Measurements from ENCODE around the gene WNT3.
"Not testable (repeated sequence)": the region's sequence is repeated elsewhere in the genome, so short reads cannot be mapped to it uniquely, and the experiment has no call there.

WNT3 gene, protein sequence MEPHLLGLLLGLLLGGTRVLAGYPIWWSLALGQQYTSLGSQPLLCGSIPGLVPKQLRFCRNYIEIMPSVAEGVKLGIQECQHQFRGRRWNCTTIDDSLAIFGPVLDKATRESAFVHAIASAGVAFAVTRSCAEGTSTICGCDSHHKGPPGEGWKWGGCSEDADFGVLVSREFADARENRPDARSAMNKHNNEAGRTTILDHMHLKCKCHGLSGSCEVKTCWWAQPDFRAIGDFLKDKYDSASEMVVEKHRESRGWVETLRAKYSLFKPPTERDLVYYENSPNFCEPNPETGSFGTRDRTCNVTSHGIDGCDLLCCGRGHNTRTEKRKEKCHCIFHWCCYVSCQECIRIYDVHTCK

DNA sequence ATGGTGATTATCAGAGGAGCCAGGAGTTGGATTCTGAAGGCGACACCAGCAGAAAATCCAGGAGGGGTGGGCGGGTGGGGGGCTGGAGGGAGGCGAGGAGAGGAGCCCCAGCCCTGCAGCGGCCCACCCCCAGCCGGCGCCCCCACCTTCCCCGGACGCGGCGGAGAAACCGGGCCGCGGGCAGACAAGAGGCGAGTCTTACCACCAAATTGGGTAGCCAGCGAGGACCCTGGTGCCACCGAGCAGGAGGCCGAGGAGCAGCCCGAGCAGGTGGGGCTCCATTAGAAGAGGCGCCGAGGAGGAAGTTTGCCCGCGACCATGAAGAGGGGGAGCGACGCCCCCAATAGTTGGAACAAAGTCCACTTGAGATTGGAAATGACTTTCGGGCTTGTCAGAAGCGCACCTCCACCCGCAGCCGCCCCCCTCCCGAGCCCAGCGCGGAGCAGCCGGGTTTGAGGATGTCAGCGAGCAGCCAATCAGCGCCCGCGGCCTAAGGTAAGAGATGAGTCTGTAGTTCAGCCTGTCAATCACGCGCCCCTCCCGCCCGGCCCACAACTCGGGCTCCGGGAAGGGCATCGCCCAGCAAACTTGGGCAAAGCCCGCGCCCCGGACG lies at the start of gene WNT3:
Gene WNT3, minus strand, starts transcription at position 377 of the 613 bp plus-strand sequence. Its CDS starts 95 bp downstream, at position 282.
- DNase-seq, result peak; percentile 60

DNA sequence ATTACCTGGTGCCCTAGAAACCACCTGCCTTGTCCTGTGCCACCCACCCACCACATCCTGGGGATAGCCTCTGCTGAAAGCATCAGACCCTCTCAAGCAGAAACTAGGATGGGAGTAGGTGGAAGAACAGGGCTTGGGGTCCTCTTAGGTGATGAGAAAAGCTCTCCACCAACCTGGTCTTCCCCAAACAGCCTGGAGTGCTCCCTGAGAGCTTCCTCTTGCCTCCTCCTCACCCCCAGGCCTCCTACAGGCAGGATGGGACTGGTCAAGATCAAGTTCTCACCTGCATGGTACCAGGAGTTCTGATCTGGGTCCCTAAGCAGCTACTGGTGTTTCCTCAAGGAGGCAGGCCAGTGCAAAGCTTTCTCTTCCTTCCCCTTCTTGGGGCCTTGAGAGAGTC lies 48.3 kb upstream of the WNT3 start:
- DNase-seq, result no peak

DNA sequence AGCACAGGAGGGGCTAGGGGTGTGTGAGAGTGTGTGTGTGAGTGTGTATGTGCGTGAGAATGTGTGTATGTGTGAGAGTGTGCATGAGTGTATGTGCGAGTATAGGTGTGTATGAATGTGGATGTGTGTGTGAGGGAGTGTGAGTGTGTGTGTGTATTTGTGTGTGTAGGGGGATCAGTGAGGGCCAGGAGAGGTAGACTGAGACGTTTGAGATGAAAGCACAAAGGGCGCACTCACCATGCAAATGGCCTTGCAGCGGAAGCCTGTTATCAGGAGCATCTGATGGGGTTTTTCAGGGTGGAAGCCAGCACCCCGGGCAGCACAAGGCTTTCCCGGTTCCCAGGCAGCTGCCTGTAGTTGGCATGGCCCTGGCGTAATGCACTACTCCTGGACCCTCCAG lies 47.8 kb upstream of the WNT3 start:
- no peak for DNase-seq

DNA sequence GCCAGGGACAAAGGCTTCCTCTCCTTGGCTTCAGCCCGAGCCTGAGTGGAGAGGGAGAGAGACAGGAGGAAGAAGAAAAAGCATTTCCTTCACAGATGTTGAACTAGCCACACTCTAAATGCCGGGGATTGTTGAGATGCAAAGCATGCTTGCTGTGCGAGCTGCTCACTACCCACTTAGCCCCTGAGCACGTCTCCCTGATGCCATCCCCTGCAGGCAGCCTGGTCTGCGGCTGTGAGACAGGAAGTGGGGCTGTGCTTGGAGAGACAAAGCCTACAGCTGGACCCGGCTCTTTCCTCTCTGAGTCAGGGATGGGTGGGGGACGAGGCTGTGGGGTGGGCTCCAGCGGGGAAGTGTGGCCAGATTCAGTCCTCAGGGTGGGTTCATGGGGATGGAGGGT lies 46.6 kb upstream of the WNT3 start:
- no peak for DNase-seq

DNA sequence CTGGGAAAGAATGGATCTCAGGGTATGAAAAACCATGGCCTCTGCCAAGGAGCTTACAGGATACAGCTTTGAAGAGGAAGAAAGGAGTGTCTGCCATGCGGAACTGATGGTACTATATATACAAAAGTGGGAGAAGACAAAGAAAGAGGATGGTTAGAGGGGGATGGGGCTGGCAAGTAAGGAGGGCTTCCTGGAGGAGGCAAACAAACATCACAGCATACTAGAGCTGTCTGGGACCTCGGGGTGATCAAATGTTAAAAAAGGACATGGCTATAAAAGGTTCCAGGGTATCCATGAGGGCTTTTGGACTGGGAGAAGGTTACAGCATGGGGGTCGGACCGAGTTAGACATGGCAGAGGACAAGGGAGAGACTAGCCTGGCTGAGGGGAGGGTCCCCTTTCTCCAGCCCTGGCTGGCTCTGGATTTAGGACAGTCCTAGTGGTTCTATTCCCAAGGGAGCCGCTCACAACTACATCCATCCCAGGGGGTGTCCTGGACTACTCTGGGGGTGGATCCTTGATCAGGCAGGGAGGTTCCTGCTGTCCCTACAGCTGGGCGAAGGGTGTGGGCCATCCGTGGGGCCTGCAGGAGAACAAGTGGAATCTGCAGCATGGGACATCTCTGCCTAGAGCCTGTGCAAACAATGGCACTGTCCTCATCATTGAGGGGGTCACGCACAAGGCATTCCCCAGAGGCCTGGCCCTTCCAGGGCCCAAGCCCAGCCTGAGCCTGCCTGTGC lies 45.1 kb upstream of the WNT3 start:
- no peak for DNase-seq

DNA sequence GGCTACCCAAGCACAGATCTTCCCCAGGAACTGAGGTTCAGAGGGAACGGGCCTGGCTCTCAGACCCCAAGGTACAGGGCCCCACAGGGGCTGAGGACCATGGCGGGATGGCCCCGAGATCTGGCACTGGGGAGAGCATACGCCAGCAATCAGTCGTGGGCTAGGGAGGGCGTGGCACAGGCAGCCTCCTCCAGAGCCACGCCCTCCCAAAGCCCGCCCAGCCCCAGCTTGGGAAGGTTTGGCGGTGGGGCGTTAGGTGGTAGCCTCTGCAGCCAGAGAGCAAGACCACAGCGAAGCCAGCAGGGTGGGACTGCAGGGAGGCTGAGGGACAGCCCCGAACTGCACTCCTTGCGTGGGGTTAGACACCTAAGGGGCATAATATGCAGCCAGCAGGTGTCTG lies 44.5 kb upstream of the WNT3 start:
- DNase-seq, result no peak

DNA sequence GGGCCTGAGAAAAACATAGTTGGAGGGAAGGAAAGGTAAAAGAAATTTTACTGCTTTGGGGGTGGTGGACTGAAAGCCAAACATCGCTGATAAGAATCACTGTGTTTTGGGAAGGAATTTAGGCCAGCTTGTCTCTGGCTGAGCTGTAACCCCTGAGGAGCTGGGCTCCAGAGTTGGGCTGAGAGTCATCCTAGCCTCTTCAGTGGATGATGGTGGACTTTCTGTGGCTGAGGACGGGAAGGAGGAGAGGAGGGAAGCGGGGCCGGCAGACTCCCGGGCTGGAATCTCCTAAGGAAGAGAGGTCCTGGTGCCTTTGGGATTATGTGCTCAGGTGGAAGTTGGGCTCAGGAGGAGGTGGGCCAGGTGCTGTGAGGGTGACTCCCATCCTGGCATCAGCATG lies 41.5 kb upstream of the WNT3 start:
- no peak for DNase-seq

DNA sequence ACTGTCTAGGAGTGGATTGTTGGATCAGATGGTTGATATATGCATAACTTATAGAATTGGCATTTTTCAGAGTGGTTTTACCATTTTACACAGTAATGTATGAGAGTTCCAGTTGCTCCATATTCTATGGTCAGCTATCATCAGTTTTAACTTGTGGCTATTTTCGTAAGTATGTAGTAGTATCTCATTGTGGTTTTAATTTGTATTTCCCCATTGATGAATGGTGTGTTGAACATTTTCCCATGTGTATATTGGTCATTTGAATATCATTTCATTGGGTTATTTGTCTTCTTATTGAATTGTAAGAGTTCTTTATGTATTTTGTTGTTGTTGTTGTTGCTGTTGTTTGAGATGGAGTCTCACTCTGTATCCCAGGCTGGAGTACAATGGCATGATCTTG lies 39.1 kb upstream of the WNT3 start:
- DNase-seq, result no peak

DNA sequence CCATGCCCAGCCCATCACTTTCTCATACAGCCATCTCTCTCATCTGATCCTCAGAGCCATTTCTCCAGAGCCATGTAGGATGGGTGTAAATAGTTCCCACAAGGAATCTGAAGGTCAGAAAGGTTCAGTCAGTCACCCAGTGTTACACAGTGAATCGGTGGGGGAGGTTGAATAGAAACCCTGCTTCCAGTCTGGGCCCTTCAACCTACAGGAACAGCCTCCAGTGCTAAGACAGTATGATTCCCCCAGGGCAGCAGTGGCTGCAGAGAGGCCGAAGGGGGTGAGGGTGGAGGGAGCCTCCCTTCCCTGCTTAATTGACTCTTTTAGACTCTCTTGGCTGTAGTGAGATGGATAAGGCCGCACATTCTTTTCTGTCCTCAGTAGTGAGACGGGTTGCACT lies 36.5 kb upstream of the WNT3 start:
- DNase-seq, result no peak

DNA sequence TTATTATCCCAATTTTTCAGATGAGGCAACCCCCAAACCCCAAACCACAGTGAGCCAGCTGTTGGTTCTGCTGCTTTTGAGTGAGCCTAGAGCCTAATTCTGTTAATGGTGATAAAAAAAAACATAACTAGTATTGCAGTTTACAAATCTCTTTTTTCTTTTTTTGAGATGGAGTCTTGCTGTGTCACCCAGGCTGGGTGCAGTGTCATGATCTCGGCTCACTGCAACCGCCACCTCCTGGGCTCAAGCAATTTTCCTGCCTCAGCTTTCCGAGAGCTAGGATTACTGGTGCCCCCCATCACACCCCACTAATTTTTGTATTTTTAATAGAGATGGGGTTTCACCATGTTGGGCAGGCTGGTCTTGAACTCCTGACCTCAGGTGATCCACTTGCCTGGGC lies 36.0 kb upstream of the WNT3 start:
- no peak for DNase-seq

DNA sequence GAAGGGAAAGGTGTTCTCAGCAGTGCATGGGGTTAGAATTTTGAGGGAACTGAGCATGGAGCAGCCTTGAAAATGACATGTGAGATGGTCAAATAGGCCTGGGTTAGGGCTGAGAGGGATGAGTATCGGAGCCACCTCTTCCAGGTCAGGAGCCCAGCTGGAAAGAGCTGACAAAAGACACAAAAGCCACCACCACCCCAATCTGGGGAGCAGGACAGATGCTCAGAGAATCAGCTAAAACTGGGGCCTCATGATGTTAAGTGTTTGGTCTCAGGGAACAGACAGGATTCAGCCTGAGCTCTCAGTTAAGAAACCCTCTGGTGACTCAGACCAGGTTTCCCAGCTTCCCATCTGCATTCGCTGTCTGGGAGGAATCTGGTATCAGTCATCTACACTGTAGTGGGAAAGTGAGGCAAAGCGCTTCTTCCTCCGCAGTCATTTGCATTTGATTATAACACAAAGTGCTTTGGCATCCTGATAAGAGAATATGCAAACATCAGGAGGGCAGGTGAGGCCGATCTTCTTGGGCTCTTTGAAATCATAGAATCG lies 35.5 kb upstream of the WNT3 start:
- no peak for DNase-seq

DNA sequence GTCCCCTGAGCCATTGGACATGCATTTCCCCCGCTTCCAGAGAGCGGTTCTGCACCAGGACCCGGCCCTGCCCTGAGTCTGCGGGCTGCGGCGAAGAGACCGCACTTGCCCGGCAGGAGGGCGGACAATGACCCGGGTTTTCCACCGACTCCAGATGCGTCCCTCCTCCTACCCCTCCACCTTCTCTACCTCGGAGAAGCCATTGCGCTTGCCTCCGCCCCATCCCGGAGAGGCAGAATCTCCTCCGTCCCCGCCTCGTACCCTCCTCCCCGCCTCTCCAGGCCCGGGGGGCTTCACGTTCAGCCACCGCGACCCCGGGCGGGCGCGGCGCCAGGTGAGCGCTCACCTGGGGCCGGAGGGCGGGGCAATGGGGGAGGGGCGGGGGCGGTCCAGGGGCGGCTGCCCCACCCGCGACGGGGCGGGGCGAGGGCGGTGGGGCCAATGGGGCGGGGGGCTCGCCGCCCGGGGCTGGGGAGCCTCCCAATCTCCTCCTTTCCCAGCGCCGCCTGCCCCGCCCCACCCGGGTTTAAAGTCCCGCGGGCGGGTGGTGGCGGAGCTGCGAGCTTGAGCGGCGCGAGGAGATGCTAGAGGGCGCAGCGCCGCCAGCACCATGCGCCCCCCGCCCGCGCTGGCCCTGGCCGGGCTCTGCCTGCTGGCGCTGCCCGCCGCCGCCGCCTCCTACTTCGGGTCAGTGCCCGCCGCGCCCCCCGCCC lies 32.7 kb upstream of the WNT3 start, which contains the start of gene WNT9B:
Gene WNT9B, plus strand, starts transcription at position 555 of the 713 bp plus-strand sequence. Its CDS starts 56 bp downstream, at position 611.
- DNase-seq, result peak in 1 of 2 experiments; percentile 17

DNA sequence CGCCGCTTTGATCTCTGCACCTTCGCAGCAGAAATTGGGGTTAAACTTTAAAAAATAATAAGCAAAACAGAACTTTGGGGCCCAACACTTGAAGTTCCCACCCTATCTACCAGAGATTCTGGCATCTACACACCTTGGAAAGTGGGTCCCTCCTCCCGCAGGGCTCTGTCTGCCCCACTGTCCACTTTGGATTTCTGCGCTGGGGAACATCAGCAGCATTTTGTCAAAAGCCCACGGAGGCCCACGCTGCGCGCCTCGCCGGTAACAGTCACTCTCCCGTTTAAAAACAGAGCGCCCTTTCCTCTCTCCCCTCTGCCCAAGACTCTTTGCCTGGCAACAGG lies 32.2 kb upstream of the WNT3 start:
- DNase-seq, result no peak

DNA sequence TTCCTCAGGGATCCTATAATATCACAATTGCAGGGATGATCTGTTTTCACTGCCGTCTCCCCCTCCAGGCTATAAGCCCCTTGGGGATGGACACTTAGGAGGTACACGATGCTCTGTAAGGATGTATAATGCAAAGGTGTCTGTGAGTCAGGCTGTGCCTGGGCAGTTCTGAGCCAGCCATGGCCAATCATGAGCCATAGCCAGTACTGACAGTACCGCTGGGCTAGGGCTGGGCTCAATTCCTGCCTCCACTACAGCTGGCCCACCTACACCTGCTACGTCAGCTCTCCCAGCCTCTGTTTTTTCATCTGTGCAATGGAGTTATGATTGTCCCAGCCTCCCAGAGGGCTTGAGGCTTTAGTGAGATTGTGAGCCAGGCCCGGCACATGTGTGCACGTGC lies 30.0 kb upstream of the WNT3 start:
- DNase-seq, result no peak

DNA sequence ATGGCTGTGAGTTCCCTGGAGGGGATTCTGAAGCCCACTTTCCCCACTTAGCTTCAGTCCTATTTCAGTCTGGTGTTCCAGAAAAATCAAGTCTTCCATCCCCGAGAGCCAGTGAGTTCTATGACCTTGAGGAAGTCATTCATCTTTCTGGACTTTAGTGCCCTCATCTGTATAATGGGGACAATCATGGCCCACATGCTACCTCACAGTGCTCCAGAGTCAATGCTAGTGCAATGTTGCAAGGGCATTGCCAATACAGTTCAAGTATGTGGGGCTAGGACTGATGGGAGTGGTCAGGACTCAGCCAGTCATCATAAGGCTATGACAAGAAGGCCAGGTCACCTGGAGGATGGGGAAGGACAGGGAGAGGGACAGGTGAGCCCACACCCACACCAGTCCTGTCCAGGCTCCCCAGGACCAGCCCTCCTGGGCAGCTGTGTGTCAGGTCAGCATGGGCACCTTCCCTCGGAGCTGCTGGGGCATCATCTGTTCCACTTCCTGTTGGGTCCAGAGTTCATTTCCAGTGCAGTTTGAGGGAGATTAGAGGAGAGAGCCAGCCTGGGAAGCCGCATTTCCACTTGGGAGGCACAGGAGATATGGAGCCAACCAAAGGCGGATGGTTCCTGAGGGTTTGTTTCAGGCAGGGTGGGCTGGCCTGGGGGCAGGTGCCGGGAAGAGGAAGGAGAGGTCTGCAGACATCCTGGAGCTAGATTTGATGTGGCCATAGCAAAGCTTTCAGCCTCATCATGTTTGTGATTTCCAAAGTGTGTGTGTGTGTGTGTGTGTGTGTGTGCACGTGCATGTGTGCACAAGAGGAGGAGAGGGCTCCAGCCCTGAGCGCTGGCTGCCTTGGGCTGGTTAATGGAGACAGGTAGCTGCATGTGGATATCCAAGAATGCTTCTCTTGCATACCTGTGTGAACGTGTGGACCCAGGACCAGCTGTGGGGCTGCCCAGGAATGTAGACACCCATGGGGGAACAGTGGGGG lies 29.0 kb upstream of the WNT3 start:
- no peak for DNase-seq

DNA sequence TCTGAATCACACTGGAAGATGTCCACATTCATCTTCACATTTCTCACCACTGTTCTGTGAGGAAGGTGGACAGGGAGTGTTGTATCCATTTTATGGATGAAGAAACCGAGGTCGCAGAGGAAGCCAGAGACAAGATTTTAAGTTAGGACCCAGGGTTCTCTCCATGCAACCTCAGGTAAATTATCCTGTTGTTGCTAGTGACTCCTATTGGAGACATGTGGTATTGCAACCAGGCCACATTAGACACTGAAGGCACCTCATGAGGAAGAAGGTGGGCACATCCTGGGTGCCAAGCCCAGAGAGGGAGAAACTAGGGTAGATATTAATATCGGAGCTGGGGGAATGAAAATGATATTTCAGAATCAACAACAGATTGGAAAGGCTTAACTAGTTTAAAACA lies 24.3 kb upstream of the WNT3 start:
- DNase-seq, result no peak

DNA sequence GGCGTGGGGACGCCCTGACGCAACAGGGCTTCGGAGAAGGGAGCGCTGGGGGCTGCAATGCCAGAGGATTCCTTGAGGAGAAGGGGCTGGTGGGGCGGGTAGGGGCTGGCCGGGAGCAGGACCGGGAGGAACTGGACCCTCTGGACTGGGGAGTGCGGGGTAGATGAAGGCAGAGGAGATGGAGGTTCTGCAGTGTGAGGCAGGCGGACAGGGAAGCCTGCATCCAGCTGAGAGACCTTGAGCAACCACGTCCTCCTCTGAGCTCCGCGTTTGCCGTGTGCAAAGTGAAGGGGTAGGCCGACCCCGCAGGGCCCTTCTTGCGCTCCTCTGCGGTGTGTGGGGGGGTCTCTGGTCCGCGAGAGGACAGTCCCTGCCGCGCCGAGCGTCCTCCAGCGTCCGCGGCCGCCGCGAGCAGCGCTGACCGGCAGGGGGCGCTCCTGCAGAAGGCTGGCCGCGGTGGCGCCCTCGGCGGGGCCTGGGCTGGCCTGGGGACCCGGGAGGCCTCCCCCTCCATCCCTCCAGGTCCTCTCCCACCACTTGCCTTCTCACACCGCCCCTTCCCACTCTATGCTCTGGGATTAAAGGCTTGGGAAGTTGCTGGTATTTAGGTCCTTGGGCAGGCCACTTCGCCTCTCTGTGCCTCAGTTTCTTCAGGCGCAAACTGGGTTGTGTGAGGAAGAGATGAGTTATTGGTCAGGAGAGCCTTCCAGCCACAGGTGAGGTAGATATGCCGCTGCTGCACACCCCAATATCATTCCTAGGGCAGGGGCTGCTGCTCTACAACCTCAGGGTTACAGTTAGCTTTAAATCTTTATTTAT lies 23.3 kb upstream of the WNT3 start:
- DNase-seq, result peak in 1 of 2 experiments; percentile 32

DNA sequence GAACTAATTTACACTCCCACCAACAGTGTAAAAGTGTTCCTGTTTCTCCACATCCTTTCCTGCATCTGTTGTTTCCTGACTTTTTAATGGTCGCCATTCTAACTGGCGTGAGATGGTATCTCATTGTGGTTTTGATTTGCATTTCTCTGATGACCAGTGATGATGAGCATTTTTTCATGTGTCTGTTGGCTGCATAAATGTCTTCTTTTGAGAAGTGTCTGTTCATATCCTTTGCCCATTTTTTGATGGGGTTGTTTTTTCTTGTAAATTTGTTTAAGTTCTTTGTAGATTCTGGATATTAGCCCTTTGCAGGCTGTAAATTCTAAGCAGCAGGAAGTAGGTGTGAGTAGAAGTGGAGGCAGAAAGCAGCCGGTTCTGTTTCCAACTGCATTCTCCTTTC lies 22.1 kb upstream of the WNT3 start:
- DNase-seq, result not testable (repeated sequence)

DNA sequence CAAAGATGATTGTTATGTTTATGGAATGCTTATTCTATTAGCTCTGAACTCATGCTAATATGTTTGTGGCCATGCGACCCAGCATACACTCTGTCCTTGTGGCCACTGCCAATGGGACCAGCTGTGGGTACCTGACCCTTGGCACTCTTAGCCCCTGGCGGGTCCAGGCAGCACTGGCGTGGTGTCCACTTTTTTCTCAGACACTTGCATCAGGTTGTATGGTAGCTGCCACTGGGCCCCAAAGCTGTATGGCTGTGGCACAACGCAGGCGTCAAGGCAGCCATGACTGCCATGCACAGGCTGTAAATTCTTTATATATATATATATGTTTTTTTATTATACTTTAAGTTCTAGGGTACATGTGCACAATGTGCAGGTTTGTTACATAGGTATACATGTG lies 20.7 kb upstream of the WNT3 start:
- DNase-seq, result no peak

DNA sequence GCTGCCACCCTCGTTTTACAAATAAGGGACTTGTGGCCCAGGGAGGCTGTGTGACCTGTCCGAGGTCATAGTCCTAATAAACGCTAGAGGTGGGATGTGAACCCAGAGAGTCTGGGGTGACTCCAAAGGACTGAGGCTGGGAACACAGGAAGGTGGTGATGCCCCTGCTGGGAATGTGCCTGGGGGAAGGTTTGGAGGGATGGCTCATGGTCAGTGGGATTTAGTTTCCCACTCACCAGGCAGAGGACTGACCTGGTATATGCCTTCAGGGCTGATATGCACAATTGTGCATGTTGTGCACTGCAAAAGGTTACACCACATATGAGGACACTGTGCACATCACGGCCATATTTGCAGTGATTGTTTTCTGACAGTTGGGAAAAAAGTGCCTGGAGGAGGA lies 19.0 kb upstream of the WNT3 start:
- DNase-seq, result no peak

DNA sequence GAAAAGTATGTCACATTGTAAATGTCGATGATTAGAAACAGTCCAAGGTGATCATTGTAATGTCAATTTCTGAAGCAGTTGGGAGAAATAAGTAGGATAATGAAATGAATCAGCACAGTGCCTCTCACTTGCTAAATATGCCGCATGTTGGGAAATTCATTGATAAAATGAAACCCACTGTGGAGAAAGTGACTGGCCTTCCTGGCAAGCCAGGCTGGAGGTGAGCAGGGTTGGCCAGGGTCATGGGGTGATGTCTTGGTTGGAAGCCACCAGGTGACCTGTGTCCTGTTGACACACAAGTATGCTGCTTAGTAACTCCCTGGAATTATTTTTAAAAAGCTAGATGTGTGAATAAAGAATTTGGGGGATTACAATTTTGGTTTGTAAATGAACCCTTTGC lies 18.0 kb upstream of the WNT3 start:
- DNase-seq, result no peak
